Measurements from ENCODE around the gene DLEC1.

DLEC1 gene

GRCh38 chr3:38165722-38166387, 126.8 kb downstream of the DLEC1 start:
- no peak for DNase-seq

DNA sequence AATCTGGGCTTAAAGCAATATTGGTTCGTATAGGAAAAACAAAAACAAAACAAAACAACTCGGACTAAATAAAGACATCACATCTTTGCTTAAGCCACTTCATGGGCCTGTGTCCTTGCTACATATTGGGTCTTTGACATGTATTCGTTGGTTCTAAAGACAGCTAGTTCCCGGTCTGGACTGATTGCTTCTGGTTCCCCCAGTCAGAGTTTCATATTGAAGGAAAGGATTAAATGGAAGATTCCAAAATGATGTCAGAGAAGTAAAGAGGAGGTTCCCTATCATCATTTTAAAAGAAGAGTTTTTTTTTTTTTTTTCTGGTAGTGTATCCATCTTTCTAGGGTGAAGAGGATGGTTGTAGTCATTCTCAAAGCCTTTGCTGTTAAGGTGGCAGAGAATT, 128.6 kb downstream of the DLEC1 start:
- DNase-seq = no peak

DNA sequence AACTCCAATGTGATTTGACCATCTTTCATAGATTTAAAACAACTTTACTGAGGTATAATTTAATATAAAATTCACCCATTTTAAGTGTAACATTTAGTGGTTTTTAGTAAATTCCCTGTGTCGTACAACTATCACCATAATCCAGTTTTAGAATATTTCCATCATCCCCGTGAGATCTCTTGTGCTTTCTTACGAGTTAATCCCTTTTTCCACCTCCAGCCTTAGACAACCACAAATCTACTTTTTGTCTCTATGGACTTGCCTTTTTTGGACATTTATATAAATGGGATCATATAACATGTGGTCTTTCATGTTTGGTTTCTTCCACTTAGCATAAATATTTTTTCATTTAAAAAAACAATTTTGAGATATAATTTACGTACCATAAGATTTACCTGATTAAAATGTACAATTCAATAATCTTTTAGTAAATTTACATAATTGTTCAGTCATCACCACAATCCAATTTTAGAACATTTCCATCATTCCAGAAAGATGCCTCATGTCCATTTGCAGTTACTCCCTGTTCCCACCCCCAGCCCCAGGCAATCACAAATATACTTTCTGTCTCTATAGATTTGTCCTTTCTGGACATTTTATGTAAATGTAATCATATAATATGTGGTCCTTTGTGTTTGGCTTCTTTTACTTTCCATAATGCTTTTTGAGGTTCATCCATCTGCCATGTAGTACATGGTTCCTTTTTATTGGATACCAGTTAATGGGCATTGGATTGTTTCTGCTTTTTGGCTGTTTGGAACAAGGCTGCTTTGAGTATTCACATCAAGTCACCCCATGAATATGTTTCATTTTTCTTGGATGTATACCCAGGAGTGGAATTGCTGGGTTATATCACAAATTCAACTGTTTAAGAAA, 129.4 kb downstream of the DLEC1 start:
- no peak for DNase-seq

DNA sequence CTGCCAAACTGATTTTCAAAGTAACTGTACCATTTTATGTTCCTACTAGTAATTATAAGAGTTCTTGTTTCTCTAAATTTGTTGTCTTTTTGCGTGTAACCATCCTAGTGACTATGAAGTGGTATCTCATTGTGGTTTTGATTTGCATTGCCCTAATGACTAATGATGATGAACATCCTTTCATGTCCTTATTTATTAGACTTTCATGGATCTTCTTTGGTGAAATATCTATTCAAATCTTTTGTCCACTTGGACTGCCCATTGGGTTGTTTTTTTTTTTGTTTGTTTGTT, 130.0 kb downstream of the DLEC1 start:
- DNase-seq = no peak

- DNase-seq = no peak
Measured at GRCh38 chr3:38170722-38171121, 131.7 kb downstream of the DLEC1 start.

DNA sequence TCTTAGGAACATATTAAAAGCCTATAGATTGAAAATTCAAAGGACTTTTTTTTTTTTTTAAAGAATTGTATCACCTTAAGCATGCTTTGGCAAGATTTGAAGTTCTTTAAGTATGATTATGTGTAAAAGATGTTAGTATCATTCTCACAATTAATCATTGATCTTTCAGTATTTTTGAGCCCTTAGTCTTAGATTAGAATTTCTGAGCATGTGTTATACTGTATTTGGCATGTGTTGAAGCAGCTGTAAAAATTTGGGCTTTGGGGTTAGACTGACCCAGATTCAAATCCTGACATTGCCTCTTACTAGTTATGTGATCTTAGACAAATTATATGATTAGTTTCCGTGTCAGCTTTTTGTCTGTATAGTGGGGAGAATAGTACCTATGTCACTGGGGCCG, 132.6 kb downstream of the DLEC1 start:
- DNase-seq = no peak
